Effector memory CD4-positive, alpha-beta T cell (primary cell): ENCODE data around the gene NDRG2.

Experiments used
- DNase-seq, 3 donors: peaks; one replicate each; pipeline ENCODE4 v3.0.0-alpha.2; 2020
- H3K27ac ChIP-seq: 2 replicates; pipeline ENCODE4 v1.7.0; 2013; ENCODE audit warnings: mild to moderate bottlenecking, low read length, moderate library complexity; ENCODE audit not compliant: insufficient read depth, poor library complexity, severe bottlenecking
- H3K27me3 ChIP-seq: replicated peaks from 2 replicates; pipeline ENCODE4 v1.7.0; 2013; ENCODE audit warnings: mild to moderate bottlenecking, low read length; ENCODE audit not compliant: insufficient read depth, control insufficient read depth, poor library complexity, severe bottlenecking
- H3K36me3 ChIP-seq: 2 replicates; pipeline ENCODE4 v1.7.0; 2013; ENCODE audit warnings: mild to moderate bottlenecking, low read length, moderate library complexity; ENCODE audit not compliant: control insufficient read depth, insufficient read depth
- H3K4me1 ChIP-seq: 2 replicates; pipeline ENCODE4 v1.7.0; 2013; ENCODE audit warnings: low read length, mild to moderate bottlenecking; ENCODE audit not compliant: control insufficient read depth, insufficient read depth, poor library complexity, severe bottlenecking
- H3K4me3 ChIP-seq: 2 replicates; pipeline ENCODE4 v1.7.0; 2013; ENCODE audit warnings: low read length, low read depth, mild to moderate bottlenecking; ENCODE audit not compliant: insufficient read depth, poor library complexity, severe bottlenecking
- H3K9me3 ChIP-seq: 2 replicates; pipeline ENCODE4 v1.7.0; 2013; ENCODE audit warnings: mild to moderate bottlenecking, low read length, moderate library complexity; ENCODE audit not compliant: control insufficient read depth
- total RNA-seq, 3 donors: gene quantifications; one replicate each; lab custom pipeline; 2026; lab: John Stamatoyannopoulos, UW

The NDRG2 gene
- total RNA-seq: 12.4 to 15.3 (median 13.3) reads per million in 3 donors

- Histone ChIP-seq H3K27me3 (no peaks in the 10 kb centered on the region), H3K27ac (peak within 1 kb of the TSS; percentile 50), H3K4me3 (peak within 1 kb of the TSS; percentile 82), H3K4me1 (peaks cover 18% of the 10 kb centered on the region), H3K9me3 (no peaks in the 10 kb centered on the region), H3K36me3 (no peaks in the 10 kb centered on the region)
- DNase-seq: peak; percentile 70 to 76 (median 72)
These were observed at the start of gene NDRG2 for GRCh38 chr14:21024585-21025370. Gene NDRG2, minus strand, starts transcription at chr14:21025061. Its CDS starts 1,746 bp downstream, at chr14:21023315.

GRCh38 chr14:21073921-21074320 lies 49.1 kb upstream of the NDRG2 start:
- H3K27ac ChIP-seq: no peak overlapping the region
- peaks cover 28% of the 10 kb centered on the region for H3K4me1 ChIP-seq
- no peak for DNase-seq
- no peaks in the 10 kb centered on the region for H3K9me3 ChIP-seq
- H3K36me3 ChIP-seq: no peaks in the 10 kb centered on the region
- H3K27me3 ChIP-seq: peaks cover 29% of the 10 kb centered on the region
- H3K4me3 ChIP-seq: no peak overlapping the region

DNA sequence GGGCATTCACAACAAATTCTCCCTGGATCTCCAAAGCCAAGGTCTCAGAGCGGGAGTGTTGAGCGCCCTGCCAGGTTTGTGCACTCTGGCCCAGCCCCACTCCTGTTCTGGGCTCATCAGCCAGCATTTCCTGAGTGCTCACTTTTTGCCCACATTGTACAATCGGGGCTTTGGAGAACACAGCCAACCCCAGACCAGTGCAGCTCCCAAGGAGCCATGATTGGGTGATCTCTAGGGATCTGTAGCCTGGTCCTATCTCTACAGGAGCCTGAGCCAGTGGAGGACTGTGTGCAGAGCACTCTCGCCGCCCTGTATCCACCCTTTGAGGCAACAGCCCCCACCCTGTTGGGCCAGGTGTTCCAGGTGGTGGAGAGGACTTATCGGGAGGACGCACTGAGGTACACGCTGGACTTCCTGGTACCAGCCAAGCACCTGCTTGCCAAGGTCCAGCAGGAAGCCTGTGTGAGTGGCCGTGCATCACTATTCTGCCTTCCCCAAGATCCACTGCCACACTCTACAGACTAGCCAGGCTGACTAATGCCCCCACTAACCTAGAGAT lies 48.0 kb upstream of the NDRG2 start:
- H3K9me3 ChIP-seq: no peaks in the 10 kb centered on the region
- H3K27ac ChIP-seq: no peak overlapping the region
- H3K27me3 ChIP-seq: peaks cover 38% of the 10 kb centered on the region
- DNase-seq: no peak
- peaks cover 35% of the 10 kb centered on the region for H3K4me1 ChIP-seq
- no peaks in the 10 kb centered on the region for H3K36me3 ChIP-seq
- H3K4me3 ChIP-seq: no peak overlapping the region

DNA sequence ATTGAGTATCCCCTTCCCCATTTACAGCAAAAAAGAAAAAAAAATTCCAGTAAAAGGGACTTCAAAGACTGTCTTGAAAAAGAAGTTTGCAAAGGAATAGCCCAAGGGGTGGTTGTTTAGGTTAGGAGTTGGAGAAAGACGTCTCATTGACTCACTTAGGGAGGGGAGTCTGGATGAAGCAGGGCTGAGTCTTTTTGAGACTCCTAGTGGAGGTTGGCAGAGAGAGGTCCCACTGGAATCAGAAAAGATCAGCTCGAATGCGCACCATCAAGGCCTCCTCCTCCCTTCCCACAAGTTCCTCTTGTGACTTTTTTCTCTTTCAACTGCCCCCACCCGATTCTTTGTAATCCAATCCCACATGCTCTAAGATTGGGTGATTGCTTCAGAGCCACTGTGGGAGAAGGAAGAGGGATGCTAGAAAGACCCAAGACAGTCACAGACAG lies 47.2 kb upstream of the NDRG2 start:
- DNase-seq: no peak
- Histone ChIP-seq H3K36me3 (no peaks in the 10 kb centered on the region), H3K27ac (no peak overlapping the region), H3K4me1 (peaks cover 35% of the 10 kb centered on the region), H3K4me3 (peak overlapping the region; percentile 41), H3K27me3 (peaks cover 43% of the 10 kb centered on the region), H3K9me3 (no peaks in the 10 kb centered on the region)

DNA sequence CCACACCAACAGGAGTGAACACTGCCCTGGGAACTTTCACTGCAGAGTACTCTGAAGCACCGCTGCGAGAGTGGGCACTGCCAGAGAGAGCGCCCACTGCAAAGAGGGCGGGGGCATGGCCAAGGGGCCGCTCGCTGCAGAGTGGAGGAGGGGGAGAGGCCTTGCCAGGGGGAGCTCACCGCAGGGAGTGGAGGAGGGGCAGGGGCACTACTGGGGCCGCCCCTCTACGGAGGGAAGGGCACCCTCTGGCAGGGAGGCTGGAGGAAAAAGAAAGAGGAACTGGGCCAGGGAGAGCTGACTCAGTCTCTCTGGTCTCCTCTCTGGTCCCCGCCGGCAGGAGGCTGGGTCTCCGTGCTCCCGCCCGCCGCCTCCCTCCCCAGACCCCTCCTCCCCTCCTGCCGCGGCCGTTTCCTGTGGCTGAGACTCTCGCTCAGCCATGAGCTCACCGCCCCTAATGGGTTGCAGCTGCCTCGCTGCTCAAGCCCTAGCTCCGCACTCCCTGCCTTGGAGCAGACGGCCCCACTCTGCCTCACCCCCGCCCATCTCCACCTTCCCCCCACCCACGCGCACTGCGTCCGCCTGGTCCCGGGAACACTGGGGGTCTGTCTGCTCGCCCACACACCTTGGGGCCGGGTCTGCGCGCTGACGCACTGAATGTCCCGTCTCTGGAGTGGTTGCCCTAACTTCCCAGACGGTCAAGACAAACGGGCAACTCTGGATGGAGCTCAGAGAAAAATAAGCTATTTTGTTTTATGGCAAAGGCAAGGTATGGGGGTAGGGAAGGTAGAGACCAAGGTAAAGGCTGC lies 46.6 kb upstream of the NDRG2 start:
- peaks cover 44% of the 10 kb centered on the region for H3K27me3 ChIP-seq
- no peaks in the 10 kb centered on the region for H3K9me3 ChIP-seq
- H3K4me3 ChIP-seq: peak overlapping the region; percentile 41
- peaks cover 35% of the 10 kb centered on the region for H3K4me1 ChIP-seq
- DNase-seq: peak; percentile 27 to 41 (median 34)
- H3K27ac ChIP-seq: no peak overlapping the region
- no peaks in the 10 kb centered on the region for H3K36me3 ChIP-seq

- peaks cover 35% of the 10 kb centered on the region for H3K4me1 ChIP-seq
- no peak for DNase-seq
- no peak overlapping the region for H3K27ac ChIP-seq
- peaks cover 44% of the 10 kb centered on the region for H3K27me3 ChIP-seq
- peak overlapping the region; percentile 41 for H3K4me3 ChIP-seq
- H3K36me3 ChIP-seq: no peaks in the 10 kb centered on the region
- no peaks in the 10 kb centered on the region for H3K9me3 ChIP-seq
These were observed 45.9 kb upstream of the NDRG2 start for GRCh38 chr14:21070610-21071224.

- Histone ChIP-seq H3K4me3 (peak within 1 kb of the TSS; percentile 48), H3K27me3 (peaks cover 44% of the 10 kb centered on the region), H3K9me3 (no peaks in the 10 kb centered on the region), H3K4me1 (peaks cover 35% of the 10 kb centered on the region), H3K36me3 (no peaks in the 10 kb centered on the region), H3K27ac (no peak within 1 kb of the TSS)
- peak in 1 of 3 donors; percentile 9 for DNase-seq
These were observed 45.3 kb upstream of the NDRG2 start, which contains the start of gene ARHGEF40 for GRCh38 chr14:21070083-21070609. Gene ARHGEF40, plus strand, starts transcription at chr14:21070304. Its CDS starts 93 bp downstream, at chr14:21070397.

DNA sequence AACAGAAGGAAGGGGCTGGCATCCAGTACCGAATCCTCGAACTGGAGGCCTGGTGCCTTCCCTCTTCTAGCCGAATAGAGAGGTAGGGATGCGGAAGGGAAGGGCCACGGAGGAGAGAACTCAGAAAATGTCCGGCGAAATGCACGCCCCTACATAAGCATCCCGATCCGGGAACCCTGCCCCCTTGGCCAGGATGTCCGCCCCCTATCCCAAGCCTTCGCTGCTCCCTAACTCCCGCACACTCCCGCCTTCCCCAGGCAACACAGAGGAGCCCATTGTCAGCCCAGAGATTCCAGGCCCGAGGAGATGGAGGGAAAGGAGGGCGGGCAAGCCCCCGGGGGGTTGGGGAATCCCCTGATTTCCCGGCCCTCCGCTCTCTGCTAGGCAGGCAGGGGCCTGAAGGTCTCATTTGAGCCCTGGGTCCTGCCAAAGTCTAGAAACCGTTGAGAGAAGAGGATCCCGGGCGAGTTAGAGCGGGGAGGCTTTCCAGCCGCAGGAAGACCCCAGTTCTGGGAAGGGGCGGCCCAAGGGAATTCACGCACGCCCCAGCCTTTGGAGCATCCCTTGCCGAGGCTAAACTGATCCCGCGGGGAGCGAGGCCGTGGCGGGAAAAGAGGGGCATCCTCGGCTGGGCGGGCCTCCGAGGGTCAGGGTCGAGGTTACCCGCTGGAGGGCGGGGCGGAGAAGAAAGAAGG lies 44.7 kb upstream of the NDRG2 start:
- H3K27ac ChIP-seq: no peak overlapping the region
- H3K27me3 ChIP-seq: peaks cover 47% of the 10 kb centered on the region
- H3K4me3 ChIP-seq: peak overlapping the region; percentile 48
- peak in 1 of 3 donors; percentile 20 for DNase-seq
- H3K4me1 ChIP-seq: peaks cover 35% of the 10 kb centered on the region
- H3K36me3 ChIP-seq: no peaks in the 10 kb centered on the region
- H3K9me3 ChIP-seq: no peaks in the 10 kb centered on the region
